ENCODE results near the gene AICDA. TPM values are rescaled to one million over a fixed set of nuclear protein-coding genes. Genes with fewer than 3 reads are reported as not detected.

The AICDA gene
- total and polyA plus RNA-seq, 4 experiments from 2014 or later, result not detected

DNA sequence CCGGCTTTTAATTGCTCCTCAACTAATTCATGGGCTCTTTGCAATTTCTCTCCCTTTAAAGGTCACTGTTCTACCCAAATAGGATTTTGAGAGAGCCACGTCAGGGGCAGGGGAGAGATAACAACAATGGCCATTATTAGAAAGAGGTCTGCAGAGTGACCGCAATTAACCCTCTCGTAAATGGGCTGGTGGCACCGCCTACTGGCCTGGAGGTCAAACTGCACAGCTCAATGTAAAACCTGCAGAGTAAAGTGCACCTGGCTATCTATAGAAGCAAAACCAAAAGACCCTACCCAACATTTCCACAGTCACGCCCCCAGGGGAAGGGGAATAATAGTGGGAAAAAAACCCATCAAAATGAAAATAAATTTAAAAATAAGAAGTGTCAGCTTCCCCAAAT is 50.3 kb downstream of the AICDA start:
- Mint-ChIP-seq H3K9me3 (peaks cover 3 to 32% (median 14%) of the 10 kb centered on the region in 8 donors), H3K4me1 (no peaks in the 10 kb centered on the region), H3K27ac (no peak overlapping the region), H3K36me3 (peaks cover 0 to 2% of the 10 kb centered on the region in 2 donors), H3K4me3 (no peak overlapping the region), H3K27me3 (peaks cover 2 to 9% of the 10 kb centered on the region in 2 donors)
- intact Hi-C loops (cut with micrococcal nuclease), result no loop called here
- H3K4me1 ChIP-seq (ENCODE audit: insufficient read depth, low read length), result no peaks in the 10 kb centered on the region
- DNase-seq, result no peak
- ChIA-PET CTCF (ENCODE audit: partially characterized antibody) (interaction anchor here (0.8 kb wide), 1 partner anchor 18 kb away, joined by 4 read pairs; no protein-coding TSS in a partner anchor), POLR2A (ENCODE audit: partially characterized antibody) (no interaction called here)
- H3K4me3 ChIP-seq (ENCODE audit: low read length in 2 of 2), result no peak overlapping the region
- H3K27ac ChIP-seq (ENCODE audit: low read depth, low read length), result no peak overlapping the region
- no peaks in the 10 kb centered on the region for H3K27me3 ChIP-seq (ENCODE audit: insufficient read depth, low read length)
- no peaks in the 10 kb centered on the region for H3K9me3 ChIP-seq (ENCODE audit: control insufficient read depth in 1 of 2, low read length in 2 of 2)
- H3K36me3 ChIP-seq (ENCODE audit: insufficient read depth, low read length), result no peaks in the 10 kb centered on the region

DNA sequence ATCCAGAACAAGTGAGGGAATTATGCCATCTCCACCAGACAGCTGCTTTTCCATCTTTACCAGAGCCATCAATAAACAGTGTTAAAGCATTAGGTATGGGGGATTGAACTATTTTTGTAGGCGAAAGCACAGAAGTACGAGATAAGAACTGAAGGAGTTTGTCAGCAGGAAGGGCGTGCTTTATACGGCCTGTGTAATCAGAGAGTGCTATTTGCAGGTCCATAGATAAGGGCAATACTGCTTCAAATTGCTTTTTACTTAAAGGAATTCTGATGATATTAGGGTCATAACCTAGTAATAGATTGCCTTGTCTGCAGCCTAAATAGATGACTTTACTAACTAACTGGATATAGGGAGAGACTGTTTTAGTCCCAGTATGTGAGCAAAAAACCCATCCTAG is 51.6 kb downstream of the AICDA start:
- CTCF ChIA-PET (ENCODE audit: partially characterized antibody), result interaction anchor here (1.4 kb wide), 1 partner anchor 17 kb away, joined by 9 read pairs; no protein-coding TSS in a partner anchor
- H3K9me3 ChIP-seq (ENCODE audit: control insufficient read depth in 1 of 2, low read length in 2 of 2), result no peaks in the 10 kb centered on the region
- DNase-seq, result no peak
- H3K4me1 ChIP-seq (ENCODE audit: insufficient read depth, low read length), result no peaks in the 10 kb centered on the region
- Mint-ChIP-seq H3K27ac (no peak overlapping the region), H3K4me1 (no peaks in the 10 kb centered on the region), H3K4me3 (no peak overlapping the region), H3K9me3 (peaks cover 3 to 29% (median 12%) of the 10 kb centered on the region in 8 donors), H3K27me3 (peaks cover 1 to 9% of the 10 kb centered on the region in 2 donors), H3K36me3 (peaks cover 0 to 2% of the 10 kb centered on the region in 2 donors)
- intact Hi-C loops (cut with micrococcal nuclease), result no loop called here
- H3K27ac ChIP-seq (ENCODE audit: low read depth, low read length), result no peak overlapping the region
- POLR2A ChIA-PET (ENCODE audit: partially characterized antibody), result no interaction called here
- no peaks in the 10 kb centered on the region for H3K36me3 ChIP-seq (ENCODE audit: insufficient read depth, low read length)
- H3K27me3 ChIP-seq (ENCODE audit: insufficient read depth, low read length), result no peaks in the 10 kb centered on the region
- H3K4me3 ChIP-seq (ENCODE audit: low read length in 2 of 2), result no peak overlapping the region

- CTCF ChIA-PET (ENCODE audit: partially characterized antibody), result interaction anchor here (1.4 kb wide), 1 partner anchor 16 kb away, joined by 9 read pairs; no protein-coding TSS in a partner anchor
- H3K27ac ChIP-seq (ENCODE audit: low read depth, low read length), result no peak overlapping the region
- Mint-ChIP-seq H3K4me1 (no peaks in the 10 kb centered on the region), H3K36me3 (peaks cover 0 to 2% of the 10 kb centered on the region in 2 donors), H3K27ac (no peak overlapping the region), H3K9me3 (peaks cover 3 to 27% (median 12%) of the 10 kb centered on the region in 8 donors), H3K27me3 (peaks cover 1 to 9% of the 10 kb centered on the region in 2 donors), H3K4me3 (no peak overlapping the region)
- no peaks in the 10 kb centered on the region for H3K27me3 ChIP-seq (ENCODE audit: insufficient read depth, low read length)
- H3K4me3 ChIP-seq (ENCODE audit: low read length in 2 of 2), result no peak overlapping the region
- intact Hi-C loops (cut with micrococcal nuclease), result no loop called here
- no peaks in the 10 kb centered on the region for H3K4me1 ChIP-seq (ENCODE audit: insufficient read depth, low read length)
- POLR2A ChIA-PET (ENCODE audit: partially characterized antibody), result no interaction called here
- DNase-seq, result no peak
- no peaks in the 10 kb centered on the region for H3K36me3 ChIP-seq (ENCODE audit: insufficient read depth, low read length)
- H3K9me3 ChIP-seq (ENCODE audit: control insufficient read depth in 1 of 2, low read length in 2 of 2), result no peaks in the 10 kb centered on the region
Measured at GRCh38 chr12:8559676-8560075, 53.0 kb downstream of the AICDA start.

- Mint-ChIP-seq H3K4me3 (no peak overlapping the region), H3K27ac (no peak overlapping the region), H3K27me3 (peaks cover 3 to 6% of the 10 kb centered on the region in 2 donors), H3K9me3 (peaks cover 0 to 8% (median 0%) of the 10 kb centered on the region in 8 donors), H3K36me3 (no peaks in the 10 kb centered on the region), H3K4me1 (no peaks in the 10 kb centered on the region)
- Histone ChIP-seq H3K4me1 (ENCODE audit: insufficient read depth, low read length) (no peaks in the 10 kb centered on the region), H3K4me3 (ENCODE audit: low read length in 2 of 2) (no peak overlapping the region), H3K27me3 (ENCODE audit: insufficient read depth, low read length) (no peaks in the 10 kb centered on the region), H3K9me3 (ENCODE audit: control insufficient read depth in 1 of 2, low read length in 2 of 2) (no peaks in the 10 kb centered on the region), H3K36me3 (ENCODE audit: insufficient read depth, low read length) (no peaks in the 10 kb centered on the region), H3K27ac (ENCODE audit: low read depth, low read length) (no peak overlapping the region)
- ChIA-PET POLR2A (ENCODE audit: partially characterized antibody) (no interaction called here), CTCF (ENCODE audit: partially characterized antibody) (interaction anchor here (0.8 to 1.2 kb wide), 2 partner anchors 12 to 53 kb away, joined by 3 read pairs; no protein-coding TSS in a partner anchor)
- no peak for DNase-seq
- intact Hi-C loops (cut with micrococcal nuclease), result no loop called here
Measured at GRCh38 chr12:8556531-8557097, 56.0 kb downstream of the AICDA start.

DNA sequence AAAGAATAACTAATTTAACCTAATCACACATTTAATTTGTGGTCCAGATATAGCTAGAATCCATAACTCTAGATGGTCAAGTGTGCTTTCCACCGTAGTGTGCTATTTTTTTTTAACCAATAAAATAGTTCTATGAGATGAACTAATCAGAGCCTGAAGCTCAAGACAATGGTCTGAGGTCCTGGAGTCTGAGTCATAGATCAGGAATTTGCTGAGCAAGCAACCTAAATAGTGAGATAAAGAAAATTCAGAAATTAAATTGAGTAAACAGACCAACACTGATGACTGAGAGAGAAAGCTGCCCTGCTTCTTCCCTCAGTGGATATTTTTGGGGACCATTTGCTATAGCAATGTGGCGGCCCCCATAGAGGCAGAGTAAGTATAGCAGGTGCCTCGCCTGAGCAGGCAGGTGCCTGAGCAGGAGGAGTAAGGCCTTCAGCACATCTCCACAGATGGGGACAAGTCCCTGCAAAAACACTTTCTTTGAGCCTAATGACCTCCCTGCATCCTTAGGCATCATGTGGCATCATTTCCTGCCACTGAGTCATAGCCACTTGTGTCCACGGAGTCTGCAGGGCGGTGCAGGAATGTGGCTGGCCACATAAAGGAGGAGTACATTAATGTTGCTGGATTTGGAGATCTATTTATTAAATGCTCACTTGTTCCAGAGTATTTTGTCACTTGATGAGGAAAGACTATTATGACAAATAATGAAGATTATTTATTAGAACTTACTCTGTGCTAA is 58.0 kb downstream of the AICDA start:
- peaks cover 0 to 2% of the 10 kb centered on the region in 2 donors for H3K27me3 Mint-ChIP-seq
- no peak overlapping the region for H3K4me3 Mint-ChIP-seq
- Histone ChIP-seq H3K27ac (ENCODE audit: low read depth, low read length) (no peak overlapping the region), H3K9me3 (ENCODE audit: control insufficient read depth in 1 of 2, low read length in 2 of 2) (no peaks in the 10 kb centered on the region), H3K27me3 (ENCODE audit: insufficient read depth, low read length) (no peaks in the 10 kb centered on the region), H3K4me1 (ENCODE audit: insufficient read depth, low read length) (no peaks in the 10 kb centered on the region), H3K36me3 (ENCODE audit: insufficient read depth, low read length) (no peaks in the 10 kb centered on the region), H3K4me3 (ENCODE audit: low read length in 2 of 2) (no peak overlapping the region)
- H3K27ac Mint-ChIP-seq, result no peak overlapping the region
- no peaks in the 10 kb centered on the region for H3K9me3 Mint-ChIP-seq
- DNase-seq, result no peak
- ChIA-PET POLR2A (ENCODE audit: partially characterized antibody) (no interaction called here), CTCF (ENCODE audit: partially characterized antibody) (interaction anchor here (4.4 kb wide), 1 partner anchor 10 kb away, joined by 27 read pairs; no protein-coding TSS in a partner anchor)
- no peaks in the 10 kb centered on the region for H3K36me3 Mint-ChIP-seq
- intact Hi-C loops (cut with micrococcal nuclease), result no loop called here
- no peaks in the 10 kb centered on the region for H3K4me1 Mint-ChIP-seq

- no peaks in the 10 kb centered on the region for H3K9me3 ChIP-seq (ENCODE audit: control insufficient read depth in 1 of 2, low read length in 2 of 2)
- ChIA-PET POLR2A (ENCODE audit: partially characterized antibody) (no interaction called here), CTCF (ENCODE audit: partially characterized antibody) (interaction anchor here (4.4 kb wide), 1 partner anchor 9 kb away, joined by 27 read pairs; no protein-coding TSS in a partner anchor)
- no peaks in the 10 kb centered on the region for H3K36me3 ChIP-seq (ENCODE audit: insufficient read depth, low read length)
- Mint-ChIP-seq H3K4me1 (no peaks in the 10 kb centered on the region), H3K27ac (no peak overlapping the region), H3K9me3 (no peaks in the 10 kb centered on the region), H3K4me3 (no peak overlapping the region), H3K36me3 (no peaks in the 10 kb centered on the region), H3K27me3 (peaks cover 0 to 3% of the 10 kb centered on the region in 2 donors)
- DNase-seq, result no peak
- intact Hi-C loops (cut with micrococcal nuclease), result no loop called here
- H3K4me1 ChIP-seq (ENCODE audit: insufficient read depth, low read length), result no peaks in the 10 kb centered on the region
- H3K4me3 ChIP-seq (ENCODE audit: low read length in 2 of 2), result no peak overlapping the region
- no peaks in the 10 kb centered on the region for H3K27me3 ChIP-seq (ENCODE audit: insufficient read depth, low read length)
- no peak overlapping the region for H3K27ac ChIP-seq (ENCODE audit: low read depth, low read length)
Measured at GRCh38 chr12:8553088-8553627, 59.5 kb downstream of the AICDA start.

Measured in CD4-positive, alpha-beta memory T cell (primary cell).